Renal cortical epithelial cell (primary cell): Measurements from ENCODE around the gene CCDC178. TPM values are rescaled to one million over a fixed set of nuclear protein-coding genes. Genes with fewer than 3 reads are reported as not detected.

Experiments used
- DNase-seq: peaks from one replicate; pipeline ENCODE4 v3.0.0-alpha.2; 2011; ENCODE audit warnings: low read depth
- total RNA-seq: library from RNA; depleted of rRNA; stranded (reverse); fragments of >200 nt; gene quantifications from 2 replicates; pipeline ENCODE4 v1.2.3, GENCODE V29; 2014

CCDC178 gene
- total RNA-seq, 1 donor from 2014 or later, result 0.30 TPM

DNA sequence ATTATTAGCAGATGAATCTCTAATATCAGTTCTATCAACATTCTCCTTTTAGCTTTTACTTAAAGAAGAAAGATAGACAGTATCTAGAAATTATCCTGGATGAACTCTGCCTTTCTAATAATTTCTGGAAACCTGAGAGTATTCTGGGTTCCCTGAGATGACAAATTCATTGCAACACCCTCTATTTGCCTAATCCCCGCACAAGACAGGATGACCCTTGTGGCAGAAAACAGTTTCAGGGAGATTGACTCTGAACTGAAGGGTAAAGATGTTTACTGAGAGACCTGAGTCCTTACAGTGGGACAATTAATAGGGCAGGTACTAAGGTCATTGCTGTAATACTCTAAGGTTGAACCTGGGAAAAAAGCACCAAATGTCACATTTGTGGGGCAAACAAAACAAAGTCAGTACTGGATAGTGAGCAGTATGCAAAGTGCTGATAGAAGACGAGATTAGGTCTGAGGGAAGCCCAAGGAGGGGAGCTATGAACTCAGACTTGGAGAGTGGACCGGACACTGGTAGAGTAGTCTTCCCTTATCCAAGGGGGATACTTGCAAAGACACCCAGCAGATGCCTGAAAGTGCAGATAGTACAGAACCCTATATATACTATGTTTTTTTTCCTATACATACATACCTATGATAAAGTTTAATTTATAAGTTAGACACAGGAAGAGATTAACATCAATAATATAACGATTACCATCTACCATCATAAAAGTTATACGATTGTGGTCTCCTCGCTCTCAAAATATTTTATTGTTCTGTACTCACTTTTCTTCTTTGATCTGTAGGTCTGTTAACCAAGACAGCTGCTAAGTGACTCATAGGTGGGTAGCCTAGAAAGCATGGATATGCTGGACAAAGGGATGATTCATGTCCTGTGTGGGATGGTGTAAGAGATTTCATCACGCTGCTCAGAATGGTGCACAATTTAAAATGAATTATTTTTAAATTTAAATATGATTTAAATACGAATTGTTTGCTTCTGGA lies 519.4 kb downstream of the CCDC178 start:
- DNase-seq, result peak; percentile 97

DNA sequence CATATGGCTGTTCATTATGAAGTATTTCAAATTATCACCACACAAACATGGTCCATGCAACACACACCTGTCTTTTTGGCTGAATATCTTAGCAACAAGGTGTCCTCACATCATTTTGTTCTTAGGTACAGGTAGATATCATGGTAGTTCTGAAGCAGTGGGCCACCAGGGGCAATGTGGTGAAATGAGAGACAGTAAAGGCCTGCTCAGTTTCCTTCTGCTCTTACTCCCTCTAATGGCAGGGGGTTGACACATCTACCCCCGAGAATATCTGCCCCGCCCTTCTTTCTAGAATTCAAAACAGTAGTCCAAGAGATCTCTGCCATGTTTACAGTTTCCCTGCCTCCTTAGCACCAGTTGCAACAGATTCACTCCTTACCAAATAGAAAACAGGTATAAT lies 520.7 kb downstream of the CCDC178 start:
- peak; percentile 75 for DNase-seq

DNA sequence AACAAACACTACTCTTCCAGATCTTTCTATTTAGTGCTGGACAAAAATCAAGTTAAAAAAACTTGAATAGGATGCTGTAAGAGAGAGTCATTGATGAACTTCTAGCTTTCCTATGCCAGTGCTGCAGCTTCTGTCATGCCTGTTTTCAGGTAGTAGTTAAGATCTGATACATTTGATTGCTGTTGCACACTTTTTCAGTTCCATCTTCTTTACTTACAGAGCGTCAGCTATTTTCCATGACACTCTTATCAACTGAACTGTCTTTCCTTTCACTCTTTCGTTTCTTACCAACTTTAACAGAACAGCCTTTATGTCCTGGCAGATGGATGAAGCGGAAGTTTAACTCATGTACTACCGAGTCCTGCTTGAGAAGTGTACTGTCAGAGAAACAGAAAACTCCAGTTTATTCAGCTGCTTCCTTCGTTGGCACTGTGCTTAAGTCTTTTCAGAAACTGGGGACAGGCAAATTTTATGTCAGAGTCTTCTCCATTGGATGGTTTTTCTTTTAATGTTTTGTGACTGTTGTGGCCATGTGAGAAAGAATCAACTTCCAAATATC lies 521.8 kb downstream of the CCDC178 start:
- no peak for DNase-seq

DNA sequence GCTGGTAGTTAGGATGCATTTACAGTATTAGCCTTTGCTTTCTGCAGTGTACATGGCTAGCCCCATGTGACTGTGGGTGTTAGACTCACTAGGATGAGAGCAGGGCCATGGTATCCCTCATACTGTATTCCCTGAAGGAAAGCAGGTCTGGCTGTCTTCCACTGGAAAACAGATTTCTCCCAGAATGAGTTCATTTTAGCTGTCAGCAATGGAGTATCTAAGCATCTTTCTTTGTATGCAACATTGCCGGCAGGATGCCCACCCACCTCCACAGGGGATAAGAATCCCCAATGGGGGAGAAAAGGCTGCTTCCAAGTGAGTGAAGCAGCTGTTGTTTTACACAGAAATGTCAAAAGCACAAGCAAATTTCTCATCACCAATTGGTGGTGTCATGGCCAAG lies 525.0 kb downstream of the CCDC178 start:
- no peak for DNase-seq

DNA sequence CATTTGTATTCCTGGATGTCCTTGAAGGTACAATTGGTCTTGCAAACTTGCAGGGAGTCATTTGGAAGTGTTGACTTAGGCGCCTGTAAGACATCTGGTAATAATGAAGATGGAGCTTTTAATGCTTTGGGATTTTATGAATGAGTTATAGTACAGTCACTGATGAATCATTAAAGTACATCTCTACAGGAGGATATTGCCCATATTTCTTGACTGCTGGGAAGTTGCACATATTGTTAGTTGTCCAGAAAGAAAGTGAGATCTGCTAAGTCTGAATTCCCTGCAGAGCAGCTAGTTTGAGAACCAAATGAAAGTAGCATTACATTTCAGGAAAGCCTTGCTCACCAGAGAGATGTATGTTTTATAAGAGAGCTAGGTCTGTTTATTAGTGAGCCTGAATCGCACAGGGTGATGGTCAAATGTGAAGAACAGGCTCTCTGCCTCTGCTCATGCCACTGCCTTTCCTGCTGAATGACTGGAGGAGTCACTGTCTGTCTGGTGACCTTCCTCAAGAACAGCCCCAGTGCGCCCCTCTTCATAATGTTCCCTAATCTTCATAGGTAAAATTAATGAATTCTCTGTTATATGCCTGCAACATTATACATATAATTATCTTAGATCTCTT lies 528.7 kb downstream of the CCDC178 start:
- DNase-seq, result peak; percentile 19

DNA sequence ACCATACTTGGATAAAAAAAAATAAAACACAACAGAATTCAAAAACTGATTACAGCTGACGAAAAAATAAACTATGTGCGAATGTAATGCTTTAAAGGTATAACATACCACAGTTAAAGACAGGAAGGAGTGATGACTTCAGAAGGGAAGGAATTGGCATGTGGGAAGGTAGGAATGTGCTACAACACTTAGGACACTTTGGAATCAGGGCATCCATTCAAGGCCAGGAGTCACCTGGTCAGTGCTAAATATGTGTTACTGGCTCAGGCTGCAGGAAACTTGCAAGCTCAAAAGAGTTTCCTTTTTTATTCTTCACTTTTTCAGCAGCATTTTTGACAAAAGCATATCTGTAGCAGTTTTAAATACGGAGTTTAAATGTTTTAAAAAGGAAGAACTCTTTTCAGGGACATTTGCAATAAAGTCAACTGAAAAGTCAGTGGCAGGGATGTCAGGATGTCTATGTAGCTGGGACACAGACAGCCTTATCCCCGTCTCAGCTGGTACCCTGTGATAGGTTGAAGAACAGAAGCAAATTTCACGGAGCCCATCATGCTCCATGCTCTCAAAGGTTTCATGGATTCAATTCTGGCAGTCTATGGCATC lies 529.7 kb downstream of the CCDC178 start:
- DNase-seq, result peak; percentile 54

DNA sequence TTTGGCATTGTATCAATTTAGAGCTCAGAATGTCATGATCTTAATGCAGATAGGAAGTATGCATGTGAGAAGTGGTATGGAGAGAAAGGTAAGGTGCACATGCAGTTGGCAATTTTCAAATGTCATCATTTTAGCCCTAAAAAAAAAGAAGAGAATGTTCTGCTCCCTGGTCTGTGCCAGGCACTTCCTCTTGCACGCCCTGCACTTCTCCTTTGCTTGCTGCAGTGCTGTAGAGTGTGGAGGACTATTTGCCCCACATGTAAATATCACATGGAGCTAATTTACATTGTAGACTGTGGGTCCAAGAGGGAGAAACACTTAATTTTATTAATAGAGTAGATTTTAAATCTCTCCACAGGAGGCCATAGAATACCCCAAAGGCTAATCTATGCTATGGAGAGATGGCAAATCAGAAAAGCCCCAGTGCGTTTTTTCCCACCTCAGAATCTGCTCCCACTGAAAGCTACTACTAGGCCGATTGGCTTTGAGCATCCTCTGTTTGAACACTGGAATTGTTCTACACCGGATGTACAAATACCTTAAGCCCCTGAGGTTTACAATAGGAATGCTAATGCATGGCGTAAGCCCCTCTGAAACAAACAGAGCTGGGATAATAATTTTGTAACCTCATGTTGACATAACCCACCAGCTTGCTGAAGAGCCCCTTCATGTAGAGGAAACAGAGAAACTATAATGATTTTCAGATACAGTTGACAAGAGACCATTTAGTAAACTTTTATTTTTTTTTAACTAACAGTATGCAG lies 530.5 kb downstream of the CCDC178 start:
- no peak for DNase-seq

DNA sequence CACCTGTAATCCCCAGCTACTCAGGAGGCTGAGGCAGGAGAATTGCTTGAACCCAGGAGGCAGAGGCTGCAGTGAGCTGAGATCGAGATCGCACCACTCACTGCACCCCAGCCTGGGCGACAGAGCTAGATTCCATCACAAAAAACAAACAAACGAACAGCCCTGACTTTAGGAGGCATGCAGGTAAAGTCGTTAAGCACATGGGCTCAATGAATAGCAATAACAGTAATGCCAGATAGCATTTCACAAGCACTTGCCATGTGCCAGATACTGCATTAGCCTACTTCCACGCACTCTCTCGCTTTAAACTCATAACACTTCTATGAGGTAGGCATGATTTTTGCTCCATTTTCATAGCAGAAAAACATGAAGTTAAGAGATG lies 532.1 kb downstream of the CCDC178 start:
- DNase-seq, result no peak

DNA sequence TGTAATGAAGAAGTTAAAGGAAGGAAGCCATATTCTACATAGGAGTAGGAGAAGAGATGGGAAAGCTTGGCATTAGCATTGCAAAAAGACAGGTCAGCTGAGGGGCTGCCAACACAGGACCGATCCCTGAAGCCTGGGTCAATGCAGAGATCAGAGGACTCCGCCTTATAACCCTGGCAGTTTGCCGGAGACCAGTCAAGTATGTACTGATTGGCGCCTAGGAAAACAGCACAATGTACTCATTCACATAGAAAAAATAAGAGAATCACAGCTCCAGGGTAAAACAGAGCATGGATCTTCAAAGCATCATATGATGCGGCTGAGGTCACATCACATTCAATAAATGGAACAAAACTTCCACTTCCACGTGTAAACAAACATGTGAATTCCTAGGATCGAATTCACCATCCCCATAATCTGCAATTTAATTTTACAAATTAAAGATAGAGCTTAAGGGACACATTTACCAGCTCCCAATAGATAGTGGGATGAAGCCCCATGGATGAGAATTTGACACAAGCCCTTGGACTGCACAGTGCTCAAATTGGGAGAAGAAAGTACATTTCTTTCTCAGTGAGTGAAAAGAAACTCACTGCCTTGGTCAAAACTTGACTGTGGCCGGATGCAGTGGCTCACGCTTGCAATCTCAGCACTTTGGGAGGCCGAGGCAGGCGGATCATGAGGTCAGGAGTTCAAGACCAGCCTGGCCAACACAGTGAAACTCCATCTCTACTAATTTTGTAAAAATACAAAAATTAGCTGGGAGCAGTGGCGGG lies 532.7 kb downstream of the CCDC178 start:
- DNase-seq, result no peak

DNA sequence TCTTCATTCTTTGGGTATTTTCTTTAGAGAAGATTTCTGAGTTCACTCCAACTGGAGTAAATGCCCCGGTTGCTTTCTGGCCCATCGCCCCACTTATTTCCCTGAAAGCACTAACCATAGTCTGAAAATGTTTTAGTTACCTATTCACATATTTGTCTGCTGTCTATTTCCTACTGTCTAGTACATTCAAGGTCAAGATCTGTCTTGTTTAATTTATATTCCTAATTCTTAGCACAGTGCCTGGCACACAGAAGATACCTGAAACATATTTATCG lies 533.3 kb downstream of the CCDC178 start:
- peak; percentile 28 for DNase-seq

DNA sequence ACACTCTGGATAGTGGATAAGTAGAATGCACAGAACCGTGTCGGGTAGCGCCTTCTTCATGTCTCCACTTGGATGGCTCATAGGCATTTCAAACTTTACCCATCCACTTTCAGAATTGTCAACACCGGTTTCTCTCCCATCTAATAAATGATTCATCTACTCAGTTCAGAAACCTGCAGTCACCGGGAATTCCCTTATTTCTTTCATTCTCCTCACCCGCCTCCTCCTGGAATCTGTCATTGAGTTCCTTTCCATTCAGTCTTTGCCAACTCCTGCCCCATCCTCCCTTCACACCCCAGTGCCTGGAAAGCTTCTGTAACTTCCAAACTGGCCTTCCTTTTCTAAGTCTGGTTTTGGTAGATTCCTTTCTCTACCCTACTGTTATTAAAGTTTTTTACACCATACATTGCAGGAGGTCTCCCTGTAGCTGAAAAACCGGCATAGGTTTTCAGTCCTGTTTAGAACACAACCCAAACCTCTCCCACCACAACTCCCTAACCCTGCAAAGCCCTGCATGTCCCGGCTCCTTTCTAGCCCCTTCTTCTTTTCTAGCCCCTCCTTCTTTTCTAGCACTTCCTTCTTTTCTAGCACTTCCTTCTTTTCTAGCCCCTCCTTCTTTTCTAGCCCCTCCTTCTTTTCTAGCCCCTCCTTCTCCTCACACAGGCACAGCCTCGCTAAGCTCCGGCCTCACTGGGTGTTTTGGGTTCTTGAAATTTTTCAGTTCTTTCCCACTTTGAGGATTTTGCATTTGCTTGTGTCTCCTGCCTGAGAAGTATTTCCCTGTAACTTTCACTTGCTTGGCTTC lies 533.8 kb downstream of the CCDC178 start:
- DNase-seq, result peak; percentile 96

DNA sequence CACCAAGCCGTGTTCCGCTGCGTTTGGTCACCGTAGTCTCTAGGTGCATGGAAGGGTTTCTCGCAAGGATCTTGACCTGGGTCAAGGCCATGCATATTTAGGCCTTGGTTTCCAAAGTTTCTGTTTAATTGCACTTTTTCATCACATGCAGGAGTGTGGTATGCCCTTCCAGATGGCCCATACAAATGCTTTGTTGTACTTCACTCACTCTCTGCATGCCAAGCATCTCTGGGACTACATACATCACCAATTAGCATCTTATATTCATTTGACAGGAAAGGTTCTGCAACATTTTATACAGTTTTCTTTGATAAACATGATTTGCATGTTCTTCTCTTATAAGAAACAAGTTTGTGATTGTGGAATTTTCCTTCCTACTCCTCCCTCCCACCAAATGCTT lies 534.9 kb downstream of the CCDC178 start:
- no peak for DNase-seq

DNA sequence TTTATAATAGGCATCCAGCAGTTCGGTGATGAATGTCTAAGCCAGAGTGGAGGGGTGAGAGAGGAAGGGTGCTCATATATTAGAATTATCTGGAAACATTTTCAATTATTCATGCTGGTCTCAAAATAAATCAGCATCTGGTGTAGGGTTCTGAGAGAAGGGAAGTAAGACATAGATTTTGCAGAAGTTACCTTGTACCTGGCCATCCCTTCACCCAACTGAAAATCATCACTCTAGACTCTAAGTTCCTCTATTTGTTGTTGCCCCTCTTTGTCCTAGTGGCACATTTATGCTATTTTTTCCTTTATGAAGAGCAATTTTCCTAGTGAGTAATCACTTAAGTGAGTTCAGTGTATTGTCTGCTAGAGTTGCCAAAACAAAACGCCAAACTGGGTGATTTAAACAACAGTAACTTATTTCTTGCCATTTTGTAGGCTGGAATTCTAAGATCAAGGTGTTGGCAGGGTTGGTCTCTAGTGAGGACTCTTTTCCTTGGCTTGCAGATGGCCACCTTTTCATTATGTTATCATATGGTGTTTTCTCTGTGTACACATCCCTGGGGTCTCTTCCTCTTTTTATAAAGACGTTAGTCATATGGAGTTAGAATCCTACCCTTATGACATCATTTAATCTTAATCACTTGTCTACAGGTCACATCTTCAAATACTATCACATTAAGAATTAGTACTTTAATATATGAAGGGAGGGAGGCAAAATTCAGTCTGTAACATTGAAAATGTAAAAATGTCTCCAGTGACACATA lies 537.8 kb downstream of the CCDC178 start:
- DNase-seq, result no peak

DNA sequence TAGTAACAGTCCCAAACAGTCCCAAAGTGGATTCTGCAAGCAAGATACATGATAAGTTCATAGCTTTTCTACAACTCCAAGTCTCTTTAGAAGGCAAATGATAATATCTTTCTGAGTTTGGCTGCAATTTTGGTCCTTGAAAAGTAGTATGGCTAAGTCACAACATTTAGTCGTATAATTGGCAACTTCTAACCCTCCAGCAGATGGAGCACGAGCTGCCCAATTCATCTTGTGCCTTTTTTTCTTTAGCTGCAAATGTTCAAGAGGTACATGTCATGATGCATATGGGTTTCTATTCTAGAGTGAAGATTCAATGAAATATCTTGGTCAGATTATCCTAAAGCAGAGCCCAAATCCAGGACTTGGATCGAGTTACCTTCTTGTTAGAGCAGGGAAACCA lies 540.7 kb downstream of the CCDC178 start:
- DNase-seq, result no peak

DNA sequence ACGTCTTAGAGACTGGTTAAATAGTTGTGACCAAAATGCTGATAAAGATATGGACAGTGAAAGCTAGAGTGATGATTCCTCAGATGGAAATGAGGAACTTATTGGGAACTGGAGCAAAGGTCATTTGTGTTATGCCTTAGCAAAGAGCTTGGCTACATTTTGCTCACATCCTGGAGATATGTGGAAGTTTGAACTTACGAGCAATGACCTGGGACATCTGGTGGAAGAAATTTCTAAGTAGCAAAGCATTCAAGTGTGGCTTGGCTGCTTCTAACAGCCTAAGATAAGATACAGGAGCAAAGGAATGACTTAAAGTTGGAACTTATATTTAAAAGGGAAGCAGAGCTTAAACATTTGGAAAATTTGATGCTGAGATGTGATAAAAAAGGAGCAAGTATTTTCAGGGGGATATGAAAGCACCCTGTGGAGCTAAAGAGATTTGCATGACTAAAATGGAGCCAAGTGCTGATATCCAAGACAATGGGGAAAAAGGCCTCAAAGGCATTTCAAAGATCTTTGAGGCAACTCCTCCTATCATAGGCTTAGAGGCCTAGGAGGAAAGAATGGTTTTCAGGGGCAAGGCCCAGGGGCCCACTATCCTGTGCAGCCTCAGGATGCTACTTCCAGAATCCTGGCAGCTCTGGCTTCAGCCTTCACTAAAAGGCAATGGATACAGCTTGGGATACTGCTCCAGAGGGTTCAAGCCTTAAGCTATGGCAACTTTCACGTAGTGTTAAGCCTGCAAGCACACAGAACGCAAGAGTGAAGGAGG lies 543.6 kb downstream of the CCDC178 start:
- no peak for DNase-seq

DNA sequence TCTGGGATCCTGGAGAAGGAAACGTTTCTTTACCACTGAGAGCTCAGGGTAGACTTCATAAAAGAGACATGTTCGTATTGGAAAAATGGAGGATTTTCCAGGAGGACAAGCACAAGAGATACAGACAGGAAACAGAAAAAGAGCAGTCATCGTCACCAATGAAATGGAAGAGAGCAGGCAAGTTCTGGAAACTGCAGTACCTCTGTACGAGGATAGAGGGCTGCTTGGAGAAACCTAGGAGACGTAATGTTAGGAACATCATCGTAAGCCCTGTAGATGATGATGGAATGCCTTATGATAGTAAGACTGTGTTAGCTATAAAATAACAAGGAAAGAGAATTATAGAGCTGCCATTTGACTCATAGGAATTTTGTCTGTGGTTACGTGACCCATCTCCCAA lies 546.6 kb downstream of the CCDC178 start:
- no peak for DNase-seq

DNA sequence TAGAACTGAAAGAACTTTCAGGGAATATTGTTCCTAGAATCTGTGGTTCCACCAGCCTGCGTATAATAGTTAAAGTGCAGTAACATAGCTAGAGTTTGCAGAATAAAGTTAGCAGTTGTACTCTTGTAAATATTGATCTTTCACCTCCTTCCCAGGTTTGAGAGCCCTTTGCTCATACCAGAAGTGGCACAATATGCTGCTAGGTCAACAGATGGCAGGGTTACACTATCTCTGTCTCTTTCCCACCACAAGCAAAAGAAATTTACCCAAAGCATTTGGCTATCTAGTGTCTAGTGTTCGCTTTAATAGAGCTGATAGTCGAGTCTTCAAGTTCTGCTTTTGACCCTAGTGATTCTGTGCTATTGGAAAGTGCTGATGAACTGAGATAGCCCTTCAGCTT lies 548.7 kb downstream of the CCDC178 start:
- DNase-seq, result no peak

DNA sequence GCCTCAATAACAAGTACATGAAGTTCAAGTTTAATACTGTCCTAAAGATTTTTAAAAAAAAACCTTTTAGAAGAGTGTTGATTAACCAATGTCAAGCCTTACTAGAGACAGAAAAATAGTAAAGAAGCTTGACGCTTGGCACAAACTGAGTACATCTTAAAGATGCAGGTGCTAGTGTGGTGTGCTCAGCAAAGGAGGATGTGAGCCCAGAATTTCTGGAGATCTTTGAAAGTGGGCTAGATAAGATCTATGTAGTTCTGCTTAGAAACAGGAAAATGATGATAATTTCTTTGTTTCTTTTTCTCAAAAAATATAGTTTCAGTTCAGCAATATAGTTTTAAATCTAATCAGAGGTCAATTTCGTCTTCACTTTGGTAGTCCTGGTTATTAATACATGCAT lies 549.4 kb downstream of the CCDC178 start:
- DNase-seq, result no peak
